GM23338 (cell line): ENCODE results near the gene TUBB4A. TPM values are rescaled to one million over a fixed set of nuclear protein-coding genes. Genes with fewer than 3 reads are reported as not detected.

Experiments
- ATAC-seq: fragments of 200-7000 bp; cut with Tn5 transposase; 3 replicates; pipeline ENCODE4 v1.9.1; 2020
- DNase-seq: peaks from one replicate; pipeline ENCODE4 v3.0.0-alpha.2; 2015; ENCODE audit warnings: low spot score
- H2AFZ ChIP-seq: fragments of 200-600 bp; sonication (generic); 2 replicates; pipeline ENCODE4 v1.8.0; 2016; ENCODE audit warnings: antibody characterized with exemption, mild to moderate bottlenecking, moderate library complexity
- H3F3A ChIP-seq: fragments of 200-600 bp; sonication (generic); replicated peaks from 2 replicates; pipeline ENCODE4 v1.8.0; 2017; ENCODE audit warnings: antibody characterized with exemption, mixed run types, low read depth
- H3K27ac ChIP-seq: fragments of 200-600 bp; sonication (generic); 2 replicates; pipeline ENCODE4 v1.6.1; 2016; ENCODE audit warnings: low read depth
- H3K27me3 ChIP-seq: fragments of 200-600 bp; sonication (generic); 2 replicates; pipeline ENCODE4 v1.8.0; 2016; ENCODE audit warnings: mild to moderate bottlenecking, mixed run types, moderate library complexity; ENCODE audit not compliant: insufficient read depth
- H3K36me3 ChIP-seq: fragments of 200-600 bp; sonication (generic); 2 replicates; pipeline ENCODE4 v1.8.0; 2016; ENCODE audit warnings: mild to moderate bottlenecking; ENCODE audit not compliant: insufficient read depth
- H3K4me1 ChIP-seq: fragments of 200-600 bp; sonication (generic); 2 replicates; pipeline ENCODE4 v1.8.0; 2016; ENCODE audit warnings: mild to moderate bottlenecking, moderate library complexity; ENCODE audit not compliant: insufficient read depth
- H3K4me2 ChIP-seq: fragments of 200-600 bp; sonication (generic); 2 replicates; pipeline ENCODE4 v1.7.1; 2017; ENCODE audit warnings: mixed run types
- H3K4me3 ChIP-seq: fragments of 200-600 bp; sonication (generic); 2 replicates; pipeline ENCODE4 v1.6.1; 2016; ENCODE audit warnings: mixed run types
- H3K79me2 ChIP-seq: fragments of 200-600 bp; sonication (generic); replicated peaks from 2 replicates; pipeline ENCODE4 v1.8.0; 2017; ENCODE audit warnings: mild to moderate bottlenecking; ENCODE audit not compliant: insufficient read depth
- H3K9me2 ChIP-seq: fragments of 200-600 bp; sonication (generic); 2 replicates; pipeline ENCODE4 v1.8.0; 2017; ENCODE audit not compliant: insufficient read depth
- H4K20me1 ChIP-seq: fragments of 200-600 bp; sonication (generic); replicated peaks from 2 replicates; pipeline ENCODE4 v1.8.0; 2017; ENCODE audit warnings: mild to moderate bottlenecking; ENCODE audit not compliant: insufficient read depth
- H3K27ac Mint-ChIP-seq: 2 replicates; pipeline ENCODE4 v1.8.0; 2020; ENCODE audit warnings: inconsistent platforms, mild to moderate bottlenecking, moderate library complexity, mixed read lengths
- H3K27me3 Mint-ChIP-seq: 3 replicates; pipeline ENCODE4 v1.8.0; 2022; ENCODE audit warnings: low read depth, mild to moderate bottlenecking, moderate library complexity, mixed read lengths, inconsistent platforms; ENCODE audit not compliant: insufficient read depth, poor library complexity
- H3K36me3 Mint-ChIP-seq: 3 replicates; pipeline ENCODE4 v1.8.0; 2021; ENCODE audit warnings: low read depth, mild to moderate bottlenecking, inconsistent platforms, moderate library complexity, mixed read lengths
- H3K4me1 Mint-ChIP-seq: 3 replicates; pipeline ENCODE4 v1.8.0; 2020; ENCODE audit warnings: mild to moderate bottlenecking, inconsistent platforms, mixed read lengths
- H3K4me3 Mint-ChIP-seq: 3 replicates; pipeline ENCODE4 v1.8.0; 2021; ENCODE audit warnings: moderate library complexity, mild to moderate bottlenecking, inconsistent platforms, mixed read lengths
- H3K9me3 Mint-ChIP-seq: 3 replicates; pipeline ENCODE4 v1.8.0; 2020; ENCODE audit warnings: moderate library complexity, mild to moderate bottlenecking, inconsistent platforms, mixed read lengths
- CREB1 ChIP-seq: fragments of 250-450 bp; sonication (Bioruptor Pico); IDR thresholded peaks from 2 replicates; pipeline ENCODE4 v1.5.0; 2020; ENCODE audit warnings: low read depth, mild to moderate bottlenecking, moderate library complexity
- ETS1 ChIP-seq: IDR thresholded peaks from 2 replicates; pipeline ENCODE4 v1.6.1; 2016; ENCODE audit warnings: antibody characterized with exemption
- EZH2 ChIP-seq: fragments of 200-600 bp; sonication (generic); IDR thresholded peaks from one replicate; pipeline ENCODE4 v1.8.0; 2017; ENCODE audit warnings: antibody characterized with exemption, mild to moderate bottlenecking, low read depth; ENCODE audit not compliant: unreplicated experiment
- EZH2phosphoT487 ChIP-seq: fragments of 200-600 bp; sonication (generic); IDR thresholded peaks from one replicate; pipeline ENCODE4 v1.8.1; 2018; ENCODE audit warnings: antibody characterized with exemption; ENCODE audit not compliant: unreplicated experiment
- NANOG ChIP-seq: IDR thresholded peaks from 2 replicates; pipeline ENCODE4 v1.6.1; 2016; ENCODE audit warnings: antibody characterized with exemption, borderline replicate concordance
- REST ChIP-seq: IDR thresholded peaks from one replicate; pipeline ENCODE4 v1.6.1; 2018; ENCODE audit warnings: antibody characterized with exemption; ENCODE audit not compliant: unreplicated experiment
- STAT1 ChIP-seq: IDR thresholded peaks from one replicate; pipeline ENCODE4 v1.6.1; 2016; ENCODE audit warnings: antibody characterized with exemption; ENCODE audit not compliant: unreplicated experiment
- ZNF114 ChIP-seq: fragments of 250-450 bp; sonication (Bioruptor Pico); IDR thresholded peaks from 2 replicates; pipeline ENCODE4 v1.5.0; 2020; ENCODE audit warnings: mild to moderate bottlenecking, moderate library complexity
- ZNF331 ChIP-seq: fragments of 250-450 bp; sonication (Bioruptor Pico); IDR thresholded peaks from 2 replicates; pipeline ENCODE4 v1.5.0; 2020; ENCODE audit warnings: low read depth, mild to moderate bottlenecking, moderate library complexity
- ZNF462 ChIP-seq: fragments of 250-450 bp; sonication (Bioruptor Pico); IDR thresholded peaks from 2 replicates; pipeline ENCODE4 v1.5.0; 2020; ENCODE audit warnings: mild to moderate bottlenecking, moderate library complexity
- polyA plus RNA-seq: library from polyadenylated mRNA; unstranded; fragments of >200 nt; fragmentation: Nextera tagmentation; extraction: Ambion mirVana; gene quantifications from 2 replicates; pipeline ENCODE4 v1.2.1, GENCODE V29; 2016
- total RNA-seq: library from RNA; depleted of rRNA; stranded (reverse); fragments of >200 nt; shearing (Covaris generic); gene quantifications from 2 replicates; pipeline ENCODE4 v1.2.3, GENCODE V29; 2014

The TUBB4A gene
- total and polyA plus RNA-seq, 2 experiments from 2014 or later: 32.9 to 41.7 TPM

- Histone ChIP-seq H2AFZ (no peak overlapping the region), H3K27ac (no peak overlapping the region), H3K4me2 (no peak overlapping the region), H3K79me2 (no peaks in the 10 kb centered on the region), H3K4me3 (no peak overlapping the region), H4K20me1 (no peaks in the 10 kb centered on the region), H3K4me1 (no peaks in the 10 kb centered on the region), H3K36me3 (no peaks in the 10 kb centered on the region), H3K27me3 (no peaks in the 10 kb centered on the region), H3F3A (no peaks in the 10 kb centered on the region), H3K9me2 (no peaks in the 10 kb centered on the region)
- H3K9me3 Mint-ChIP-seq: peaks cover 71% of the 10 kb centered on the region
- TF ChIP-seq ZNF462 (CRISPR knock-in tag) (no peak), REST (no peak), ZNF331 (CRISPR knock-in tag) (no peak), ZNF114 (CRISPR knock-in tag) (no peak), EZH2 (no peak), EZH2phosphoT487 (no peak), STAT1 (no peak), ETS1 (no peak), CREB1 (CRISPR knock-in tag) (no peak), NANOG (no peak)
- no peak overlapping the region for H3K27ac Mint-ChIP-seq
- DNase-seq: no peak
- no peak for ATAC-seq
- peaks cover 1% of the 10 kb centered on the region for H3K27me3 Mint-ChIP-seq
- H3K4me3 Mint-ChIP-seq: no peak overlapping the region
- H3K4me1 Mint-ChIP-seq: no peaks in the 10 kb centered on the region
- H3K36me3 Mint-ChIP-seq: peaks cover 27% of the 10 kb centered on the region
Observed at GRCh38 chr19:6543866-6544347, 41.8 kb upstream of the TUBB4A start.
